Thyroid gland (tissue), 4 donors: ENCODE measurements around the gene AKT1.

Experiments
- CTCF ChIP-seq, 6 experiments: fragments of 200-600 bp in 3 of 6; fragments of 450-650 bp in 3 of 6; sonication (generic) in 3 of 6; IDR thresholded peaks; one replicate each; pipeline ENCODE4 v1.5.1; 2016 to 2019; ENCODE audit warnings: antibody characterized with exemption in 6 of 6, mild to moderate bottlenecking in 2 of 6, inconsistent platforms in 1 of 6, moderate library complexity in 1 of 6
- POLR2A ChIP-seq, 2 donors: fragments of 450-650 bp; IDR thresholded peaks; one replicate each; pipeline ENCODE4 v1.6.1; 2017; ENCODE audit warnings: antibody characterized with exemption in 2 of 2, mild to moderate bottlenecking in 2 of 2, moderate library complexity in 1 of 2

- no peak for TF ChIP-seq POLR2A (IDR thresholded peaks at IDR 0.05)
- TF ChIP-seq CTCF (IDR thresholded peaks at IDR 0.05) = peak in 2 of 6 experiments; percentile 9 to 15
Measured at GRCh38 chr14:104786091-104786586, 9.4 kb downstream of the AKT1 start.
